Left lobe of liver (tissue), 2 donors: ENCODE measurements around the gene RGS3. TPM values are rescaled to one million over a fixed set of nuclear protein-coding genes. Genes with fewer than 3 reads are reported as not detected.

ENCODE experiments used
- ATAC-seq: fragments of 200-7000 bp; cut with Tn5 transposase; one replicate; pipeline ENCODE4 v1.9.1; 2020; ENCODE audit warnings: mild to moderate bottlenecking, moderate library complexity
- DNase-seq: peaks from one replicate; pipeline ENCODE4 v3.0.0-alpha.2; 2020; ENCODE audit warnings: low spot score
- total RNA-seq: library from RNA; stranded (reverse); gene quantifications from one replicate; pipeline ENCODE4 v1.2.1, GENCODE V29; 2021
- donor health status: DM: no; HTN: no; CAD: no; lungs with moderate emphysema.
- donor health status: DM: no; HTN: yes; CAD: no.

The RGS3 gene
- total RNA-seq, 1 donor from 2014 or later: 19.5 TPM

GRCh38 chr9:113567361-113568080, 104.0 kb downstream of the RGS3 start:
- DNase-seq (no peak), ATAC-seq (no peak)

- no peak for ATAC-seq
- DNase-seq: no peak
Observed at GRCh38 chr9:113568081-113568435, 104.5 kb downstream of the RGS3 start.

GRCh38 chr9:113568571-113569321, 105.2 kb downstream of the RGS3 start:
- no peak for DNase-seq
- ATAC-seq: no peak

GRCh38 chr9:113569472-113570060, 106.0 kb downstream of the RGS3 start:
- DNase-seq (no peak), ATAC-seq (no peak)

GRCh38 chr9:113570106-113570505, 106.6 kb downstream of the RGS3 start:
- ATAC-seq: no peak
- DNase-seq: peak; percentile 16

- ATAC-seq (no peak), DNase-seq (peak; percentile 6)
Observed at GRCh38 chr9:113570749-113571711, 107.5 kb downstream of the RGS3 start.

GRCh38 chr9:113572076-113572861, 108.7 kb downstream of the RGS3 start:
- DNase-seq: peak; percentile 15
- ATAC-seq: no peak

GRCh38 chr9:113573046-113573958, 109.8 kb downstream of the RGS3 start:
- peak; percentile 31 for DNase-seq
- no peak for ATAC-seq

- DNase-seq (no peak), ATAC-seq (no peak)
Observed at GRCh38 chr9:113573959-113574352, 110.4 kb downstream of the RGS3 start.

GRCh38 chr9:113574441-113575262, 111.1 kb downstream of the RGS3 start:
- DNase-seq: peak; percentile 23
- ATAC-seq: no peak

GRCh38 chr9:113577525-113578261, 114.2 kb downstream of the RGS3 start:
- ATAC-seq (no peak), DNase-seq (no peak)

- no peak for DNase-seq
- ATAC-seq: no peak
Observed at GRCh38 chr9:113578279-113578865, 114.8 kb downstream of the RGS3 start.

- DNase-seq (no peak), ATAC-seq (no peak)
Observed at GRCh38 chr9:113578882-113579282, 115.4 kb downstream of the RGS3 start.

GRCh38 chr9:113579283-113580040, 115.9 kb downstream of the RGS3 start:
- DNase-seq: no peak
- ATAC-seq: no peak

GRCh38 chr9:113580041-113580953, 116.8 kb downstream of the RGS3 start:
- ATAC-seq (peak; percentile 86), DNase-seq (peak; percentile 85)
